OCI-LY3 (cell line): ENCODE results near the gene TTI1.

ENCODE experiments used
- H2AFZ ChIP-seq: fragments of 200-600, 300-600 bp; shearing (Covaris generic); 2 replicates; pipeline ENCODE4 v1.6.0; 2014; ENCODE audit warnings: antibody characterized with exemption, low read depth, low read length
- H3K27ac ChIP-seq: fragments of 200-600, 300-600 bp; sonication (generic); 2 replicates; pipeline ENCODE4 v1.5.1; 2014; ENCODE audit warnings: mild to moderate bottlenecking, low read length, moderate library complexity, mixed read lengths
- H3K27me3 ChIP-seq: fragments of 200-600, 300-600 bp; sonication (generic); 2 replicates; pipeline ENCODE4 v1.6.1; 2014; ENCODE audit warnings: low read depth, low read length, mixed read lengths
- H3K36me3 ChIP-seq: fragments of 200-600, 300-600 bp; sonication (generic); replicated peaks from 2 replicates; pipeline ENCODE3; 2014; ENCODE audit warnings: low read depth, low read length, mixed read lengths
- H3K4me1 ChIP-seq: fragments of 300-600, 200-600 bp; sonication (generic); 2 replicates; pipeline ENCODE4 v1.6.1; 2014; ENCODE audit warnings: low read length, mixed read lengths
- H3K4me2 ChIP-seq: fragments of 200-600, 300-600 bp; sonication (generic); 2 replicates; pipeline ENCODE4 v1.6.1; 2014; ENCODE audit warnings: low read length, mixed read lengths
- H3K4me3 ChIP-seq: fragments of 300-600, 200-600 bp; sonication (generic); 2 replicates; pipeline ENCODE4 v1.5.1; 2014; ENCODE audit warnings: antibody characterized with exemption, mild to moderate bottlenecking, low read length, moderate library complexity
- H3K79me2 ChIP-seq: fragments of 300-600, 200-600 bp; shearing (Covaris generic); 2 replicates; pipeline ENCODE4 v1.6.1; 2014; ENCODE audit warnings: mild to moderate bottlenecking, low read length, mixed read lengths
- H3K9ac ChIP-seq: fragments of 300-600, 200-600 bp; shearing (Covaris generic); 2 replicates; pipeline ENCODE4 v1.6.0; 2014; ENCODE audit warnings: mild to moderate bottlenecking, low read length, moderate library complexity
- H3K9me3 ChIP-seq: fragments of 200-600, 300-600 bp; shearing (Covaris generic); 2 replicates; pipeline ENCODE4 v1.6.1; 2014; ENCODE audit warnings: low read length, mixed read lengths; ENCODE audit not compliant: insufficient read depth
- H4K20me1 ChIP-seq: fragments of 200-600, 300-600 bp; sonication (generic); 2 replicates; pipeline ENCODE4 v1.6.1; 2016; ENCODE audit warnings: low read length, mixed read lengths; ENCODE audit not compliant: insufficient read depth
- EZH2phosphoT487 ChIP-seq: fragments of 200-600 bp; shearing (Covaris generic); IDR thresholded peaks from 2 replicates; pipeline ENCODE4 v1.6.1; 2018; ENCODE audit warnings: antibody characterized with exemption, mixed run types, low read depth
- TF ChIP-seq, protein P1 (sequence below): fragments of 200-600, 300-600 bp; sonication (generic); IDR thresholded peaks from 2 replicates; pipeline ENCODE4 v1.5.1; 2014; ENCODE audit warnings: antibody characterized with exemption, low read length, low read depth

Gene TTI1

GRCh38 chr20:37948956-37949355 is 84.3 kb downstream of the TTI1 start:
- H2AFZ ChIP-seq: no peak overlapping the region
- no peaks in the 10 kb centered on the region for H3K79me2 ChIP-seq
- no peak for TF ChIP-seq EZH2phosphoT487
- TF ChIP-seq, protein P1, sequence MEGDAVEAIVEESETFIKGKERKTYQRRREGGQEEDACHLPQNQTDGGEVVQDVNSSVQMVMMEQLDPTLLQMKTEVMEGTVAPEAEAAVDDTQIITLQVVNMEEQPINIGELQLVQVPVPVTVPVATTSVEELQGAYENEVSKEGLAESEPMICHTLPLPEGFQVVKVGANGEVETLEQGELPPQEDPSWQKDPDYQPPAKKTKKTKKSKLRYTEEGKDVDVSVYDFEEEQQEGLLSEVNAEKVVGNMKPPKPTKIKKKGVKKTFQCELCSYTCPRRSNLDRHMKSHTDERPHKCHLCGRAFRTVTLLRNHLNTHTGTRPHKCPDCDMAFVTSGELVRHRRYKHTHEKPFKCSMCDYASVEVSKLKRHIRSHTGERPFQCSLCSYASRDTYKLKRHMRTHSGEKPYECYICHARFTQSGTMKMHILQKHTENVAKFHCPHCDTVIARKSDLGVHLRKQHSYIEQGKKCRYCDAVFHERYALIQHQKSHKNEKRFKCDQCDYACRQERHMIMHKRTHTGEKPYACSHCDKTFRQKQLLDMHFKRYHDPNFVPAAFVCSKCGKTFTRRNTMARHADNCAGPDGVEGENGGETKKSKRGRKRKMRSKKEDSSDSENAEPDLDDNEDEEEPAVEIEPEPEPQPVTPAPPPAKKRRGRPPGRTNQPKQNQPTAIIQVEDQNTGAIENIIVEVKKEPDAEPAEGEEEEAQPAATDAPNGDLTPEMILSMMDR: no peak
- no peaks in the 10 kb centered on the region for H3K36me3 ChIP-seq
- no peaks in the 10 kb centered on the region for H4K20me1 ChIP-seq
- H3K27ac ChIP-seq: no peak overlapping the region
- no peak overlapping the region for H3K4me2 ChIP-seq
- H3K9me3 ChIP-seq: no peaks in the 10 kb centered on the region
- H3K27me3 ChIP-seq: no peaks in the 10 kb centered on the region; the same call in 1 of the 2 replicates
- H3K4me3 ChIP-seq: no peak overlapping the region
- no peaks in the 10 kb centered on the region for H3K4me1 ChIP-seq
- H3K9ac ChIP-seq: no peak overlapping the region

DNA sequence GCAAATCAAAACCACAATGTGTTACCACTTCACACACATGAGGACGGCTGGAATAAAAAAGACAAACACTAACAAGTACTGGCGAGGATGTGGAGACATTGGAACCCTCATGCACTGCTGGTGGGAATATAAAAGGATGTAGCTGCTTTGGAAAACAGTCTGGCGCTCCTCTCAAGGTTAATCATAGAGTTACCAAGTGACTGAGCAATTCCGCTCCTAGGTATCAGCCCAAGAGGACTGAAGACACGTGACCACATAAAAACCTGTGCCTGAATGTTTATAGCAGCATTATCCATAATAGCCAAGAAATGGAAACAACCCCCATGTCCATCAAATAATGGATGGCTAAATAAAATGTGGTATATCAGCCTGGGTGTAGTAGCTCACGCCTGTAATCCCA is 85.3 kb downstream of the TTI1 start:
- H4K20me1 ChIP-seq: no peaks in the 10 kb centered on the region

GRCh38 chr20:37946946-37947345 is 86.3 kb downstream of the TTI1 start:
- Histone ChIP-seq H3K4me1 (peaks cover 11% of the 10 kb centered on the region), H4K20me1 (no peaks in the 10 kb centered on the region), H3K9ac (no peak overlapping the region), H3K9me3 (no peaks in the 10 kb centered on the region), H3K79me2 (no peaks in the 10 kb centered on the region), H3K27me3 (no peaks in the 10 kb centered on the region; the same call in 1 of the 2 replicates), H3K4me3 (no peak overlapping the region), H3K36me3 (no peaks in the 10 kb centered on the region), H3K4me2 (no peak overlapping the region), H2AFZ (no peak overlapping the region), H3K27ac (no peak overlapping the region)
- TF ChIP-seq, protein P1: no peak
- TF ChIP-seq EZH2phosphoT487: no peak

More for the DNA sequence above, 85.3 kb downstream of the TTI1 start:
- H3K4me3 ChIP-seq: no peak overlapping the region
- H3K79me2 ChIP-seq: no peaks in the 10 kb centered on the region
- H3K36me3 ChIP-seq: no peaks in the 10 kb centered on the region
- H3K4me1 ChIP-seq: peaks cover 6% of the 10 kb centered on the region
- no peak overlapping the region for H3K27ac ChIP-seq
- H3K4me2 ChIP-seq: no peak overlapping the region
- no peak overlapping the region for H2AFZ ChIP-seq
- no peaks in the 10 kb centered on the region for H3K9me3 ChIP-seq
- no peaks in the 10 kb centered on the region; the same call in 1 of the 2 replicates for H3K27me3 ChIP-seq
- no peak overlapping the region for H3K9ac ChIP-seq
- no peak for TF ChIP-seq EZH2phosphoT487

GRCh38 chr20:37945091-37945547 is 88.1 kb downstream of the TTI1 start:
- Histone ChIP-seq H3K9me3 (no peaks in the 10 kb centered on the region), H3K9ac (no peak overlapping the region), H3K79me2 (no peaks in the 10 kb centered on the region), H4K20me1 (no peaks in the 10 kb centered on the region), H2AFZ (no peak overlapping the region), H3K4me3 (no peak overlapping the region), H3K36me3 (no peaks in the 10 kb centered on the region), H3K4me2 (no peak overlapping the region), H3K4me1 (peaks cover 11% of the 10 kb centered on the region), H3K27me3 (no peaks in the 10 kb centered on the region; the same call in 1 of the 2 replicates), H3K27ac (no peak overlapping the region)
- TF ChIP-seq, protein P1: no peak
- no peak for TF ChIP-seq EZH2phosphoT487

GRCh38 chr20:37944456-37944981 is 88.7 kb downstream of the TTI1 start:
- Histone ChIP-seq H3K36me3 (no peaks in the 10 kb centered on the region), H3K4me1 (peaks cover 11% of the 10 kb centered on the region), H3K4me3 (no peak overlapping the region), H3K27ac (no peak overlapping the region), H3K27me3 (no peaks in the 10 kb centered on the region; the same call in 1 of the 2 replicates), H3K9me3 (no peaks in the 10 kb centered on the region), H2AFZ (no peak overlapping the region), H3K79me2 (no peaks in the 10 kb centered on the region), H3K9ac (no peak overlapping the region), H3K4me2 (no peak overlapping the region), H4K20me1 (no peaks in the 10 kb centered on the region)
- TF ChIP-seq, protein P1: no peak
- TF ChIP-seq EZH2phosphoT487: no peak
